BJ (cell line): ENCODE measurements around the gene RTKN. TPM values are rescaled to one million over a fixed set of nuclear protein-coding genes. Genes with fewer than 3 reads are reported as not detected.

Source experiments
- CTCF ChIA-PET: fragments of 350-600 bp; formaldehyde crosslinking; extraction: SDS; loops from one replicate; lab custom pipeline; 2021; ENCODE audit warnings: antibody characterized with exemption, inconsistent platforms; lab: Yijun Ruan, JAX
- POLR2A ChIA-PET: fragments of 300-600 bp; sonication (Branson Sonifier 250); formaldehyde crosslinking; extraction: SDS; loops from one replicate; lab custom pipeline; 2021; ENCODE audit warnings: antibody characterized with exemption; lab: Charles Lee
- DNase-seq: peaks from one replicate; pipeline ENCODE4 v3.0.0-alpha.2; 2011; ENCODE audit warnings: low read depth
- H3K27me3 ChIP-seq: 2 replicates; pipeline ENCODE4 v1.6.0; 2011; ENCODE audit warnings: low read length; ENCODE audit not compliant: control insufficient read depth, insufficient read depth
- H3K36me3 ChIP-seq: 2 replicates; pipeline ENCODE4 v1.5.1; 2011; ENCODE audit warnings: low read length; ENCODE audit not compliant: control insufficient read depth, insufficient read depth
- H3K4me3 ChIP-seq: 2 replicates; pipeline ENCODE4 v1.5.1; 2011; ENCODE audit warnings: low read depth, mild to moderate bottlenecking, control low read depth, low read length
- polyA plus RNA-seq: library from polyadenylated mRNA; depleted of rRNA; stranded (reverse); fragments of >200 nt; gene quantifications from 2 replicates; pipeline ENCODE4 v1.2.3, GENCODE V29; 2011
- TF ChIP-seq, protein P1 (sequence below): IDR thresholded peaks from 2 replicates; pipeline ENCODE4 v1.5.1; 2011; ENCODE audit warnings: low read depth, mild to moderate bottlenecking, control low read depth, inconsistent platforms, low read length, moderate library complexity; ENCODE audit not compliant: insufficient read depth

The RTKN gene
- polyA plus RNA-seq, 1 experiment = 12.4 TPM

DNA sequence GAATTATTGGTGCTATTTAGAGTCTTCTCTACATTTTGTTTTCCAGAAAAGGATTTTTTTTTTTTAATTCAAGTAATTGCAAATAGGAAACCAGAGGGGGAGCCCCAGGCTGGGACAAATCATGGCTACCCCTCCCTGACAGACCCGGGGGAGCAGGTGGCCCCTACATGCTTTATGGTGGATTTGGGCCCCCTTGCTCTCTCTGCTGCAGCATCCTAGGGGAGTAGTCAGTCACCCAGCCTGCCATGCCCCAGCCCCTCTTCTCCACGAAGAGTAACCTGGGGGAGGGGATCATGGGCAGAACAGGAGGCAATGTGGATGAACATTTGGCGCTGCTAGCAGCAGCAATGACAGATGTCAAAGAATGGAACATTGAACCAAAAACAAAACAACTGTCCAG, 25.0 kb downstream of the RTKN start:
- POLR2A ChIA-PET = no interaction called here
- TF ChIP-seq, protein P1, sequence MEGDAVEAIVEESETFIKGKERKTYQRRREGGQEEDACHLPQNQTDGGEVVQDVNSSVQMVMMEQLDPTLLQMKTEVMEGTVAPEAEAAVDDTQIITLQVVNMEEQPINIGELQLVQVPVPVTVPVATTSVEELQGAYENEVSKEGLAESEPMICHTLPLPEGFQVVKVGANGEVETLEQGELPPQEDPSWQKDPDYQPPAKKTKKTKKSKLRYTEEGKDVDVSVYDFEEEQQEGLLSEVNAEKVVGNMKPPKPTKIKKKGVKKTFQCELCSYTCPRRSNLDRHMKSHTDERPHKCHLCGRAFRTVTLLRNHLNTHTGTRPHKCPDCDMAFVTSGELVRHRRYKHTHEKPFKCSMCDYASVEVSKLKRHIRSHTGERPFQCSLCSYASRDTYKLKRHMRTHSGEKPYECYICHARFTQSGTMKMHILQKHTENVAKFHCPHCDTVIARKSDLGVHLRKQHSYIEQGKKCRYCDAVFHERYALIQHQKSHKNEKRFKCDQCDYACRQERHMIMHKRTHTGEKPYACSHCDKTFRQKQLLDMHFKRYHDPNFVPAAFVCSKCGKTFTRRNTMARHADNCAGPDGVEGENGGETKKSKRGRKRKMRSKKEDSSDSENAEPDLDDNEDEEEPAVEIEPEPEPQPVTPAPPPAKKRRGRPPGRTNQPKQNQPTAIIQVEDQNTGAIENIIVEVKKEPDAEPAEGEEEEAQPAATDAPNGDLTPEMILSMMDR = 0 out of 2 replicates have a peak, but pooled peaks have one; percentile 16
- Histone ChIP-seq H3K27me3 (no peaks in the 10 kb centered on the region), H3K4me3 (no peak overlapping the region), H3K36me3 (no peaks in the 10 kb centered on the region)
- CTCF ChIA-PET = interaction anchor here (0.6 kb wide), 1 partner anchor 48 kb away, joined by 3 read pairs; no protein-coding TSS in a partner anchor
- DNase-seq = no peak

DNA sequence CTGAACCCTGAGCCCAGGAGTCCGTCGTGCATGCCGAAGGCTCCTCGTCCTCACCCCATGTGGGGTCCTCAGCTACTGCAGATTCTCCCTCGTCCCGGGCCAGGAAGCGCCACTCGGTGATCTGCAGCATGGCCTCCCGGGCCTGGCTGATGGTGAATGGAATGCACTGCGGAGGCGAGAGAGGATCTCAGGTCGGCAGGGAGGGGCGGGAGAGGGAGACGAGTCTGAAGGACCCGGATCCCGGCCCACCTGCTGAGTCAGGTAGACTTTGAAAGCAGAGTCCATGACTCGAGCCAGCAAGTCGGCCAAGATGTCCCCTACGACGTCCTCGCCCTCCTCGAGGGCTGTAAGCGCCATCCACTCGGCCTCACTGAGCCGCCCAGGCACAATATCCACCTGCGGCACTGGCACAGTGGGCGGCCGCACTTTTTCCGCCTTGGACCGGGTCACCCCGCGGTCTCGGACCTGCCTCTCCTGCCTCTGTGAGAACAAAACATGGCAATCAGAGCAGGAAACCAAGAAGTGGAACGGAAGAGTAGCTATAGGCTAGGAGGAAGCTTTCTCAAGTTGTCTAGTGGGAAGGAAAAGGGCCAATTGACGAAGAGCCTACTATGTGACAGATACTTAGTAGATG, 25.9 kb downstream of the RTKN start:
- no peak for DNase-seq
- H3K27me3 ChIP-seq = no peaks in the 10 kb centered on the region
- no peak overlapping the region for H3K4me3 ChIP-seq
- TF ChIP-seq, protein P1 = no peak
- ChIA-PET POLR2A (no interaction called here), CTCF (interaction anchor here (0.7 to 2.2 kb wide), 3 partner anchors 12 to 170 kb away, joined by 3 to 10 read pairs (median 3); no protein-coding TSS in a partner anchor)
- H3K36me3 ChIP-seq = no peaks in the 10 kb centered on the region

DNA sequence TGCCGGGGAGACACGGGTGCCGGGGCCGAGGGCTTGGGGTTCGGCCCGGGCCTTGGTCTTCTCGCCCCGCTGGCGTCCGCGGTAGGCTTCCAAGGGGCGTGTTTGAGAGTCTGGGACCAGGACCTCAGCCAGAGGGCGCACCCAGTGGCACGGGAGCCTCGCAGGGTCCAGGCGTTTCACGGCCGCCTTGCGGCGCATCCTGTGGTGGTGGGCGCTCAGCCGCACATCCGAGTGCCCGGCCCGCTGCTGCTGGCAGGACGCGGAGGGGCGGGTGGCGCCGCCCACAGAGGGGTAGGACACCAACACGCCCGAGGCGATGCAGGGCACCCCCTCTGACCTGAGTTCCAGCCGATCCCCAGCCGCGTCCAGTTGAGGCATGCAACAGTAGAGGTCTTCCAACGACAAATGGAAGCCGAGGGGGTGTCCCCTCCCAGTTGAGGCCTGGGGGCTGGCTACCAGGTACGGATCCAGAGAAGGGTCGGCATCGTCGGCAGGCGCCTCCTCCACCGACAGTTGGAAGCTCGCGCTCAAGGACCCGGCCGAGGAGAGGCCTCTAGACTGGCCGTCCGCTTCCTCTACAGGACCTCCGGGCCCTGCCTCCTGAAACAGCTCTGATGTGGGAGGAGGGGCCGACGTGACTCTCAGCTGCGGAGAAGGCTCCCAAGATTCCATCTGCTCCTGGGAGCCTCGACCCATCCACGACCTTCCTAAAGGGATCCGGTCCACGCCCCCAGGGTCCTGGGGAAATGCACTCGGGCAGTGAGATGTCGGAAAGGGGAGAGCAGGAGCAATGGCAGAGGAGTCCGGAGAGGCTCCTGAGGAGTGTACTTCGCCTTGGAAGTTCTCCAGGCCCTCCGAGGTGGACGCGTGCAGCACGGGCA, 26.6 kb downstream of the RTKN start:
- Histone ChIP-seq H3K36me3 (no peaks in the 10 kb centered on the region), H3K4me3 (peak overlapping the region; percentile 34), H3K27me3 (no peaks in the 10 kb centered on the region)
- ChIA-PET POLR2A (no interaction called here), CTCF (interaction anchor here (1.1 to 2.2 kb wide), 3 partner anchors 14 to 171 kb away, joined by 3 to 10 read pairs (median 3); no protein-coding TSS in a partner anchor)
- DNase-seq = no peak
- TF ChIP-seq, protein P1 = peak; percentile 38

DNA sequence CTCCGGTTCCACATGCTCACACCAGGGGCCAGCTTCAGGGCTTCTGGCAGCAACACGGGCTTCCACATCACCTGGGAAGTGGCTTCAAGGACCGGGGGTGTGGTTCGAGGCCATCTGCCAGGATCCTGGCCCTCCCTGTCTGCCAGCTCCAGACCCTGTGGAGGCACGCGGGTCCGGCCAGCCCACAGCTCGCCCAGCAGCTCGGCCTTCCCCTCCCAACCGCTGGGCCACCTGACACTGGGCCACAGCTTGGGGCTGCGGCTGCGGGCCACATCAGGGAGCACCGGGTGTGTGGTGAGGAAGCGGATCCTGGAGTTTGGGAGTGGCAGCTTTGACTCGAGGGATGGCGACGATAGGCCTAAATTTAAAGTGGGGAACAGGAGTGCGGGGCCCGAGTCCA, 27.3 kb downstream of the RTKN start:
- Histone ChIP-seq H3K27me3 (no peaks in the 10 kb centered on the region), H3K36me3 (no peaks in the 10 kb centered on the region), H3K4me3 (peak overlapping the region; percentile 34)
- no peak for DNase-seq
- CTCF ChIA-PET = interaction anchor here (1.3 to 2.2 kb wide), 3 partner anchors 14 to 590 kb away, joined by 3 to 10 read pairs (median 3); no protein-coding TSS in a partner anchor
- TF ChIP-seq, protein P1 = no peak
- POLR2A ChIA-PET = interaction anchor here (0.6 kb wide), 1 partner anchor 13 kb away, joined by 5 read pairs; no protein-coding TSS in a partner anchor
